ENCODE data around the gene FOXD4L5. TPM values are rescaled to one million over a fixed set of nuclear protein-coding genes. Genes with fewer than 3 reads are reported as not detected.

FOXD4L5 gene
- total RNA-seq: not detected in 2 replicates

GRCh38 chr9:65285109-65285508 is at the start of gene FOXD4L5:
TSS of gene FOXD4L5 (minus strand) at chr9:65285209. CDS start at chr9:65284377, 832 bp downstream.

Small RNAs within 50 kb of the gene (small RNA-seq; reads per million reads assigned to genes)
- gene IGKV1OR9-1: not detected
